ENCODE results near the gene GRAMD1C.

The GRAMD1C gene

GRCh38 chr3:113983544-113983943, 145.0 kb downstream of the GRAMD1C start:
- no peaks in the 10 kb centered on the region for H3K27me3 ChIP-seq
- H3K9ac ChIP-seq: no peak overlapping the region
- no peaks in the 10 kb centered on the region for H3K36me3 ChIP-seq
- peaks cover 39% of the 10 kb centered on the region for H3K4me1 ChIP-seq
- H3K4me2 ChIP-seq: no peak overlapping the region; the same call in 1 of the 2 replicates
- H4K20me1 ChIP-seq: no peaks in the 10 kb centered on the region
- no peak for TF ChIP-seq Cebpa-rat (IDR thresholded peaks at IDR 0.05)
- H3K27ac ChIP-seq: no peak overlapping the region
- H3K4me3 ChIP-seq: no peak overlapping the region
- H3K9me3 ChIP-seq: no peaks in the 10 kb centered on the region

GRCh38 chr3:113985541-113985940, 147.0 kb downstream of the GRAMD1C start:
- H4K20me1 ChIP-seq: no peaks in the 10 kb centered on the region
- peaks cover 39% of the 10 kb centered on the region for H3K4me1 ChIP-seq
- H3K27me3 ChIP-seq: no peaks in the 10 kb centered on the region
- no peaks in the 10 kb centered on the region for H3K9me3 ChIP-seq
- peak overlapping the region; percentile 76 for H3K4me2 ChIP-seq
- H3K4me3 ChIP-seq: no peak overlapping the region; the same call in 1 of the 2 replicates
- no peaks in the 10 kb centered on the region for H3K36me3 ChIP-seq
- no peak for TF ChIP-seq Cebpa-rat (IDR thresholded peaks at IDR 0.05)
- H3K27ac ChIP-seq: peak overlapping the region; percentile 65
- no peak overlapping the region for H3K9ac ChIP-seq

All from BLaER1 (cell line).